GM13976 (cell line): ENCODE data around the gene CRYGN.

Experiments
- DNase-seq: peaks from one replicate; pipeline ENCODE4 v3.0.0; 2012; ENCODE audit warnings: low spot score
- CTCF ChIP-seq: IDR thresholded peaks from 2 replicates; pipeline ENCODE4 v1.5.1; 2012; ENCODE audit warnings: borderline replicate concordance, mild to moderate bottlenecking; ENCODE audit not compliant: insufficient read depth; ENCODE audit errors: extremely low read depth, missing control alignments, control extremely low read depth
- in situ Hi-C: fragments of 300-500 bp; cut with MboI; formaldehyde crosslinking; loops from one replicate; pipeline ENCODE4 v1.12.0; 2022; ENCODE audit warnings: low sequenced_read_pairs, mixed read lengths, inconsistent platforms; ENCODE audit not compliant: unreplicated experiment

Gene CRYGN

GRCh38 chr7:151449990-151450389, 10.0 kb upstream of the CRYGN start:
- TF ChIP-seq CTCF, result no peak
- in situ Hi-C loops, result loop anchor here (10.0 kb wide), 1 partner anchor 85 kb away; no protein-coding TSS in a partner anchor
- DNase-seq, result no peak

GRCh38 chr7:151448261-151449252, 8.6 kb upstream of the CRYGN start:
- peak; percentile 90 for DNase-seq
- peak; percentile 77 for TF ChIP-seq CTCF
- in situ Hi-C loops, result loop anchor here (10.0 kb wide), 1 partner anchor 84 kb away; no protein-coding TSS in a partner anchor

- no peak for TF ChIP-seq CTCF
- in situ Hi-C loops, result loop anchor here (10.0 kb wide), 1 partner anchor 83 kb away; no protein-coding TSS in a partner anchor
- no peak for DNase-seq
Measured at GRCh38 chr7:151447901-151448260, 7.9 kb upstream of the CRYGN start.

- in situ Hi-C loops, result loop anchor here (10.0 kb wide), 1 partner anchor 83 kb away; no protein-coding TSS in a partner anchor
- no peak for DNase-seq
- TF ChIP-seq CTCF, result no peak
Measured at GRCh38 chr7:151447312-151447711, 7.4 kb upstream of the CRYGN start.

GRCh38 chr7:151446412-151446811, 6.5 kb upstream of the CRYGN start:
- in situ Hi-C loops, result loop anchor here (10.0 kb wide), 1 partner anchor 82 kb away; no protein-coding TSS in a partner anchor
- DNase-seq, result no peak
- no peak for TF ChIP-seq CTCF

- TF ChIP-seq CTCF, result no peak
- DNase-seq, result no peak
- in situ Hi-C loops, result loop anchor here (10.0 kb wide), 1 partner anchor 80 kb away; no protein-coding TSS in a partner anchor
Measured at GRCh38 chr7:151444632-151445031, 4.7 kb upstream of the CRYGN start.
